Ascending aorta (tissue), 2 donors: ENCODE data around the gene PICALM. TPM values are rescaled to one million over a fixed set of nuclear protein-coding genes. Genes with fewer than 3 reads are reported as not detected.

Experiments
- DNase-seq, 2 donors: peaks; one replicate each; pipeline ENCODE4 v3.0.0-alpha.2; 2019; ENCODE audit warnings: low spot score in 2 of 2
- H3K27ac ChIP-seq, 2 donors: fragments of 200-600 bp; sonication (generic); one replicate each; pipeline ENCODE4 v1.5.1; 2016 to 2017; ENCODE audit warnings: mild to moderate bottlenecking in 1 of 2
- H3K27me3 ChIP-seq: fragments of 200-600 bp; sonication (generic); one replicate; pipeline ENCODE4 v1.5.1; 2017
- H3K36me3 ChIP-seq, 2 donors: fragments of 200-600 bp; sonication (generic); one replicate each; pipeline ENCODE4 v1.5.1; 2016
- H3K4me1 ChIP-seq, 2 donors: fragments of 200-600 bp; sonication (generic); one replicate each; pipeline ENCODE4 v1.5.1; 2016 to 2017; ENCODE audit warnings: mild to moderate bottlenecking in 1 of 2
- H3K4me3 ChIP-seq, 2 donors: fragments of 200-600 bp; sonication (generic); one replicate each; pipeline ENCODE4 v1.5.1; 2016 to 2017; ENCODE audit warnings: mild to moderate bottlenecking in 1 of 2
- H3K9me3 ChIP-seq, 2 donors: fragments of 200-600 bp; sonication (generic); one replicate each; pipeline ENCODE4 v1.5.1; 2016
- CTCF ChIP-seq, 3 experiments: fragments of 200-600 bp in 2 of 3; fragments of 450-650 bp in 1 of 3; sonication (generic) in 2 of 3; IDR thresholded peaks; one replicate each; pipeline ENCODE4 v1.5.1; 2016 to 2019; ENCODE audit warnings: antibody characterized with exemption in 3 of 3, mild to moderate bottlenecking in 1 of 3, moderate library complexity in 1 of 3
- intact Hi-C: fragments of 100-400 bp; cut with DNase I; formaldehyde crosslinking; loops from one replicate; pipeline ENCODE4 v1.15.1; 2023
- total RNA-seq: library from RNA; depleted of rRNA; stranded (reverse); fragments of >200 nt; gene quantifications from one replicate; pipeline ENCODE4 v1.1.0, GENCODE V29; 2016

Gene PICALM
- total RNA-seq, 1 donor from 2014 or later: 158 TPM

- H3K36me3 ChIP-seq: no peaks in the 10 kb centered on the region
- H3K9me3 ChIP-seq: no peaks in the 10 kb centered on the region
- no peaks in the 10 kb centered on the region for H3K4me1 ChIP-seq
- intact Hi-C loops: no loop called here
- H3K4me3 ChIP-seq: no peak overlapping the region
- H3K27ac ChIP-seq: no peak overlapping the region
- H3K27me3 ChIP-seq: no peaks in the 10 kb centered on the region
- no peak for DNase-seq
- TF ChIP-seq CTCF (IDR thresholded peaks at IDR 0.05): no peak
These were observed 149.7 kb downstream of the PICALM start for GRCh38 chr11:85918910-85919794.

- Histone ChIP-seq H3K27me3 (no peaks in the 10 kb centered on the region), H3K27ac (no peak overlapping the region), H3K36me3 (no peaks in the 10 kb centered on the region), H3K4me3 (no peak overlapping the region), H3K4me1 (no peaks in the 10 kb centered on the region), H3K9me3 (no peaks in the 10 kb centered on the region)
- no peak for DNase-seq
- intact Hi-C loops: no loop called here
- TF ChIP-seq CTCF (IDR thresholded peaks at IDR 0.05): no peak
These were observed 154.5 kb downstream of the PICALM start for GRCh38 chr11:85914425-85914824.

- TF ChIP-seq CTCF (IDR thresholded peaks at IDR 0.05): no peak
- Histone ChIP-seq H3K36me3 (no peaks in the 10 kb centered on the region), H3K9me3 (no peaks in the 10 kb centered on the region), H3K4me1 (no peaks in the 10 kb centered on the region), H3K27me3 (no peaks in the 10 kb centered on the region), H3K27ac (no peak overlapping the region), H3K4me3 (no peak overlapping the region)
- intact Hi-C loops: no loop called here
- DNase-seq: no peak
These were observed 155.4 kb downstream of the PICALM start for GRCh38 chr11:85913513-85913912.

GRCh38 chr11:85912414-85912813 is 156.5 kb downstream of the PICALM start:
- no peak for TF ChIP-seq CTCF (IDR thresholded peaks at IDR 0.05)
- no peaks in the 10 kb centered on the region for H3K36me3 ChIP-seq
- H3K4me3 ChIP-seq: no peak overlapping the region
- DNase-seq: no peak
- no peaks in the 10 kb centered on the region for H3K27me3 ChIP-seq
- H3K9me3 ChIP-seq: no peaks in the 10 kb centered on the region
- H3K4me1 ChIP-seq: no peaks in the 10 kb centered on the region
- no peak overlapping the region for H3K27ac ChIP-seq
- intact Hi-C loops: no loop called here

Other genes starting within 250 kb of the PICALM start
- not detected for gene CCDC83, start 213.7 kb downstream of the PICALM start, total RNA-seq
- 16.1 TPM for gene EED, start 175.7 kb upstream of the PICALM start, total RNA-seq
- gene HIKESHI, start 233.2 kb upstream of the PICALM start, total RNA-seq: 28.9 TPM